SH-SY5Y (cell line): Measurements from ENCODE around the gene AMBRA1.

Experiments used
- GATA2 ChIP-seq: IDR thresholded peaks from 2 replicates; pipeline ENCODE4 v1.6.1; 2011; ENCODE audit warnings: mild to moderate bottlenecking, low read depth, low read length
- GATA3 ChIP-seq: IDR thresholded peaks from 2 replicates; pipeline ENCODE4 v1.6.1; 2011; ENCODE audit warnings: low read depth, mild to moderate bottlenecking, low read length, moderate library complexity

The AMBRA1 gene

GRCh38 chr11:46535688-46536087 lies 58.1 kb downstream of the AMBRA1 start:
- no peak for TF ChIP-seq GATA3
- no peak for TF ChIP-seq GATA2

GRCh38 chr11:46534711-46535110 lies 59.1 kb downstream of the AMBRA1 start:
- TF ChIP-seq GATA3, result no peak
- TF ChIP-seq GATA2, result no peak

GRCh38 chr11:46533396-46534100 lies 60.3 kb downstream of the AMBRA1 start:
- TF ChIP-seq GATA3 (no peak), GATA2 (no peak)

- no peak for TF ChIP-seq GATA3
- no peak for TF ChIP-seq GATA2
These were observed 63.8 kb downstream of the AMBRA1 start for GRCh38 chr11:46529928-46530574.

- no peak for TF ChIP-seq GATA2
- no peak for TF ChIP-seq GATA3
These were observed 64.5 kb downstream of the AMBRA1 start for GRCh38 chr11:46529095-46529905.

- TF ChIP-seq GATA2 (no peak), GATA3 (no peak)
These were observed 65.3 kb downstream of the AMBRA1 start for GRCh38 chr11:46528445-46529094.

GRCh38 chr11:46527591-46528130 lies 66.2 kb downstream of the AMBRA1 start:
- TF ChIP-seq GATA3, result no peak
- TF ChIP-seq GATA2, result no peak

- TF ChIP-seq GATA3, result no peak
- TF ChIP-seq GATA2, result no peak
These were observed 67.3 kb downstream of the AMBRA1 start for GRCh38 chr11:46526216-46527215.

- TF ChIP-seq GATA3, result no peak
- no peak for TF ChIP-seq GATA2
These were observed 69.5 kb downstream of the AMBRA1 start for GRCh38 chr11:46524201-46524770.

- no peak for TF ChIP-seq GATA3
- no peak for TF ChIP-seq GATA2
These were observed 70.5 kb downstream of the AMBRA1 start for GRCh38 chr11:46523290-46523689.

- TF ChIP-seq GATA3 (no peak), GATA2 (no peak)
These were observed 71.0 kb downstream of the AMBRA1 start for GRCh38 chr11:46522682-46523281.
